ENCODE measurements around the gene MYH6. TPM values are rescaled to one million over a fixed set of nuclear protein-coding genes. Genes with fewer than 3 reads are reported as not detected.

MYH6 gene
- total RNA-seq, 4 donors from 2014 or later, result not detected

GRCh38 chr14:23339506-23340268 lies 68.4 kb downstream of the MYH6 start:
- Histone ChIP-seq H3K36me3 (no peaks in the 10 kb centered on the region), H3K27me3 (no peaks in the 10 kb centered on the region), H3K4me1 (no peaks in the 10 kb centered on the region), H3K4me3 (no peak overlapping the region), H3K9me3 (no peaks in the 10 kb centered on the region), H3K27ac (no peak overlapping the region)
- no peak for TF ChIP-seq CTCF (IDR thresholded peaks at IDR 0.05)
- DNase-seq, result no peak

GRCh38 chr14:23335623-23336022 lies 72.5 kb downstream of the MYH6 start:
- H3K36me3 ChIP-seq, result no peaks in the 10 kb centered on the region
- no peak for DNase-seq

More at GRCh38 chr14:23335623-23336022, 72.5 kb downstream of the MYH6 start:
- no peaks in the 10 kb centered on the region for H3K27me3 ChIP-seq
- TF ChIP-seq POLR2A (IDR thresholded peaks at IDR 0.05) (no peak), CTCF (IDR thresholded peaks at IDR 0.05) (no peak)
- no peaks in the 10 kb centered on the region for H3K9me3 ChIP-seq
- no peak overlapping the region for H3K4me3 ChIP-seq
- no peak overlapping the region for H3K27ac ChIP-seq
- H3K4me1 ChIP-seq, result no peaks in the 10 kb centered on the region

Small RNA genes lying within 50 kb of the gene (small RNA-seq; reads per million reads assigned to genes)
- gene MIR208A (0 reads per million in 2 donors), gene MIR208B (0 reads per million in 2 donors)

Other genes starting within 250 kb of the MYH6 start
- 10 to 100 TPM; 21.8 to 56.9 (median 35.0) TPM for gene SLC7A8, start 224.6 kb downstream of the MYH6 start, total RNA-seq
- not detected for gene RNF212B, start 170.3 kb downstream of the MYH6 start, total RNA-seq
- gene HOMEZ, start 122.1 kb downstream of the MYH6 start, total RNA-seq, result 10 to 100 TPM; 10.5 to 23.9 (median 15.0) TPM
- 10 to 100 TPM; 16.5 to 39.2 (median 21.4) TPM for gene PPP1R3E, start 105.4 kb downstream of the MYH6 start, total RNA-seq
- 10 to 100 TPM; 29.9 to 43.1 (median 32.0) TPM for gene BCL2L2, start 101.4 kb downstream of the MYH6 start, total RNA-seq
- gene PABPN1, start 86.8 kb downstream of the MYH6 start, total RNA-seq, result 100 to 1,000 TPM in 3 of 4 donors, 10 to 100 TPM in 1; 79.3 to 149 (median 116) TPM
- gene SLC22A17, start 55.4 kb downstream of the MYH6 start, total RNA-seq, result 10 to 100 TPM in 1 of 4 donors, 1 to 10 TPM in 3; 1.6 to 19.0 (median 5.2) TPM
- 1 to 10 TPM in 3 of 4 donors, not detected in 1; 2.1 to 4.4 (median 4.1) TPM for gene EFS, start 43.1 kb downstream of the MYH6 start, total RNA-seq
- not detected for gene IL25, start 35.5 kb downstream of the MYH6 start, total RNA-seq
- not detected for gene CMTM5, start 31.2 kb downstream of the MYH6 start, total RNA-seq
- under 1 TPM in 3 of 4 donors, not detected in 1; 0.18 to 0.40 (median 0.19) TPM for gene MYH7, start 27.4 kb upstream of the MYH6 start, total RNA-seq
- gene NGDN, start 61.4 kb upstream of the MYH6 start, total RNA-seq, result 10 to 100 TPM; 25.5 to 61.9 (median 35.4) TPM
- 1 to 10 TPM in 2 of 4 donors, under 1 TPM in 2; 0.53 to 7.4 (median 1.0) TPM for gene ZFHX2, start 143.5 kb upstream of the MYH6 start, total RNA-seq
- 10 to 100 TPM; 23.3 to 48.5 (median 37.6) TPM for gene THTPA, start 148.0 kb upstream of the MYH6 start, total RNA-seq
- gene AP1G2, start 159.5 kb upstream of the MYH6 start, total RNA-seq, result 100 to 1,000 TPM; 175 to 369 (median 341) TPM
- gene JPH4, start 170.5 kb upstream of the MYH6 start, total RNA-seq, result 1 to 10 TPM in 2 of 4 donors, under 1 TPM in 1, not detected in 1; 0.85 to 8.3 (median 1.5) TPM
- not detected for gene DHRS2, start 228.1 kb upstream of the MYH6 start, total RNA-seq